Mesenchymal stem cell (in vitro differentiated cells and primary cell): Measurements from ENCODE around the gene CRYAA.

Experiments
- DNase-seq: peaks from one replicate; pipeline ENCODE4 v3.0.0-alpha.2; 2013
- H2AFZ ChIP-seq: one replicate; pipeline ENCODE4 v1.6.1; 2013; ENCODE audit warnings: low read depth, mild to moderate bottlenecking, control low read depth, inconsistent platforms, low read length, moderate library complexity
- H2AK5ac ChIP-seq: 2 replicates; pipeline ENCODE4 v1.6.1; 2013; ENCODE audit warnings: low read length, moderate library complexity, mild to moderate bottlenecking, inconsistent platforms; ENCODE audit not compliant: severe bottlenecking
- H2BK120ac ChIP-seq: one replicate; pipeline ENCODE4 v1.6.1; 2013; ENCODE audit warnings: low read depth, mild to moderate bottlenecking, inconsistent platforms, low read length, moderate library complexity
- H2BK12ac ChIP-seq, 2 experiments: one replicate each; pipeline ENCODE4 v1.6.1; 2013; ENCODE audit warnings: inconsistent platforms in 2 of 2, low read length in 2 of 2, mild to moderate bottlenecking in 2 of 2, moderate library complexity in 2 of 2, control low read depth in 1 of 2
- H2BK15ac ChIP-seq: one replicate; pipeline ENCODE4 v1.6.1; 2013; ENCODE audit warnings: mild to moderate bottlenecking, low read depth, inconsistent platforms; ENCODE audit not compliant: poor library complexity, severe bottlenecking
- H2BK5ac ChIP-seq: 2 replicates; pipeline ENCODE4 v1.6.1; 2013; ENCODE audit warnings: low read depth, mild to moderate bottlenecking, low read length, control low read depth, inconsistent platforms; ENCODE audit not compliant: poor library complexity, severe bottlenecking
- H3K14ac ChIP-seq, 2 experiments: one replicate each; pipeline ENCODE4 v1.6.1; 2013; ENCODE audit warnings: inconsistent platforms in 2 of 2, low read length in 2 of 2, control low read depth in 1 of 2, mild to moderate bottlenecking in 1 of 2, moderate library complexity in 1 of 2
- H3K18ac ChIP-seq, 2 experiments: one replicate each; pipeline ENCODE4 v1.6.1; 2013; ENCODE audit warnings: inconsistent platforms in 2 of 2, low read length in 2 of 2, control low read depth in 1 of 2, low read depth in 1 of 2, mild to moderate bottlenecking in 1 of 2
- H3K23ac ChIP-seq, 2 experiments: one replicate each; pipeline ENCODE4 v1.6.1; 2013; ENCODE audit warnings: inconsistent platforms in 2 of 2, low read length in 2 of 2, mild to moderate bottlenecking in 2 of 2, moderate library complexity in 2 of 2, control low read depth in 1 of 2
- H3K27ac ChIP-seq: 2 replicates; pipeline ENCODE4 v1.5.1; 2013; ENCODE audit warnings: mild to moderate bottlenecking, moderate library complexity, low read length, control low read depth, inconsistent platforms; ENCODE audit not compliant: poor library complexity, severe bottlenecking
- H3K27me3 ChIP-seq, 2 experiments: 2 replicates each; pipeline versions ENCODE4 v1.6.1 to v1.7.0; 2013; ENCODE audit warnings: low read length in 2 of 2, mild to moderate bottlenecking in 2 of 2, moderate library complexity in 2 of 2, control low read depth in 1 of 2, inconsistent platforms in 1 of 2; ENCODE audit not compliant: control insufficient read depth in 1 of 2, insufficient read depth in 1 of 2
- H3K36me3 ChIP-seq, 2 experiments: 2 replicates each; pipeline versions ENCODE4 v1.6.1 to v1.7.0; 2013; ENCODE audit warnings: low read length in 2 of 2, control low read depth in 1 of 2, inconsistent platforms in 1 of 2, low read depth in 1 of 2, mild to moderate bottlenecking in 1 of 2; ENCODE audit not compliant: insufficient read depth in 2 of 2, control insufficient read depth in 1 of 2
- H3K4ac ChIP-seq, 2 experiments: one replicate each; pipeline ENCODE4 v1.6.1; 2013; ENCODE audit warnings: inconsistent platforms in 2 of 2, low read length in 2 of 2, mild to moderate bottlenecking in 2 of 2, moderate library complexity in 2 of 2, control low read depth in 1 of 2, low read depth in 1 of 2
- H3K4me1 ChIP-seq: 2 replicates; pipeline ENCODE4 v1.6.1; 2013; ENCODE audit warnings: low read depth, low read length, control low read depth; ENCODE audit not compliant: control insufficient read depth, insufficient read depth
- H3K4me2 ChIP-seq: 2 replicates; pipeline ENCODE4 v1.6.1; 2013; ENCODE audit warnings: low read length, mild to moderate bottlenecking, inconsistent platforms; ENCODE audit not compliant: poor library complexity, severe bottlenecking
- H3K4me3 ChIP-seq, 2 experiments: 2 replicates each; pipeline versions ENCODE4 v1.5.1 to v1.7.0; 2013; ENCODE audit warnings: low read length in 2 of 2, mild to moderate bottlenecking in 2 of 2, control low read depth in 1 of 2, low read depth in 1 of 2; ENCODE audit not compliant: insufficient read depth in 1 of 2
- H3K79me1 ChIP-seq: replicated peaks from 2 replicates; pipeline ENCODE4 v1.6.1; 2013; ENCODE audit warnings: mild to moderate bottlenecking, control low read depth, low read length, inconsistent platforms; ENCODE audit not compliant: poor library complexity, severe bottlenecking
- H3K9ac ChIP-seq: 2 replicates; pipeline ENCODE4 v1.7.0; 2013; ENCODE audit warnings: mild to moderate bottlenecking, low read length, moderate library complexity
- H3K9me3 ChIP-seq: 2 replicates; pipeline ENCODE4 v1.7.0; 2013; ENCODE audit warnings: mild to moderate bottlenecking, low read length; ENCODE audit not compliant: control insufficient read depth
- H4K8ac ChIP-seq: one replicate; pipeline ENCODE4 v1.6.1; 2013; ENCODE audit warnings: inconsistent platforms, mild to moderate bottlenecking, low read length, moderate library complexity
- H4K91ac ChIP-seq: one replicate; pipeline ENCODE4 v1.6.1; 2013; ENCODE audit warnings: mild to moderate bottlenecking, low read length, inconsistent platforms
- WGBS: methylation state at CpG from one replicate; pipeline ENCODE4 v1.1.7; 2013; ENCODE audit warnings: mixed read lengths; 5-methylcytosine and 5-hydroxymethylcytosine counted together

CRYAA gene

DNA sequence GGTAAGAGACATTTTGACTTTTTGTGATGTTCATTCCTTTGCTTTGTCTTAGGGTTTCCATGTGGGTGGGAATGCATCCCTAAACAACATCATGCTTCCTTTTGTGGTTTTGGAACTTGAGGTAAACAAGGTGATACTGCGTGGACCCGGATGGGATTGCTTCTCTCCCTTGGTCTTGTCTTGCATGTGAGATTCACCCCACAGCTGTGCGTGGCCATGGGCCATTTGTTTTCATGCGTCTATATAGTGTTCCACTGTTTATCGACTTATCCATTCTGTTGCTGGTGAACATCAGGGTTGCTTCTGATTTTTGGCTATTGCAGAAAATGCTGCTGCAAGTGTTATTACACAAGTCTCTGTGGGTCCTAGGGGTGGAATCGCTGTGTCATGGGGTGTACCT, 21.1 kb downstream of the CRYAA start:
- Histone ChIP-seq H3K27ac (no peak overlapping the region), H3K36me3 (no peaks in the 10 kb centered on the region), H2BK12ac (no peak overlapping the region), H3K4me2 (no peak overlapping the region), H2BK5ac (no peak overlapping the region), H3K23ac (no peak overlapping the region), H3K14ac (no peak overlapping the region), H2AFZ (no peak overlapping the region), H3K9ac (no peak overlapping the region), H2BK120ac (no peak overlapping the region), H3K9me3 (no peaks in the 10 kb centered on the region), H2AK5ac (no peak overlapping the region), H4K8ac (no peak overlapping the region), H4K91ac (no peak overlapping the region), H3K4me1 (peaks cover 35% of the 10 kb centered on the region), H3K4me3 (no peak overlapping the region), H2BK15ac (no peak overlapping the region), H3K27me3 (peaks cover 0 to 28% of the 10 kb centered on the region in 2 experiments), H3K4ac (no peak overlapping the region), H3K79me1 (peaks cover 6% of the 10 kb centered on the region), H3K18ac (no peak overlapping the region)
- 94% methylated on average over 6 of the region's 6 CpGs for WGBS
- no peak for DNase-seq

DNA sequence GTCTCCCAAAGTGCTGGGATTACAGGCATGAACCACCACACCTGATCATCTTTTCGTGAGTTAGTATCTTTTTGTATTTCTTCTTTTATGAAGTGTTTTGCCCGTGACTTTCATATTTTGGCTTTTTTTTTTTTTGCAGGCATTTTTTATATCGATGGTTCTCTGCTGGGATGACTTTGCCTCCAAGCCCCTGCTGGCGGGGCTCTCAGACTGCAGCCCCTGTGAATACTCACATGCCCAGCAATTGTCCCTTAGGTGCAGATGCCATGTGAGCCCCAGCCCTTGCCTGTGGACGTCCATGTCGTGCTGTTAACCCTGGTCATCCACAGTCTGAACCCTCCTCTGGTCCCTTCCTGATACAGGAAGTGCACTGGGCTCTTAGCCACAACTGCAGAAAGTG, 21.7 kb downstream of the CRYAA start:
- Histone ChIP-seq H3K36me3 (no peaks in the 10 kb centered on the region), H3K9ac (no peak overlapping the region), H3K4me3 (no peak overlapping the region), H3K14ac (no peak overlapping the region), H2AFZ (no peak overlapping the region), H4K91ac (no peak overlapping the region), H3K4ac (no peak overlapping the region), H4K8ac (no peak overlapping the region), H3K27me3 (peaks cover 0 to 28% of the 10 kb centered on the region in 2 experiments), H2AK5ac (no peak overlapping the region), H2BK12ac (peak overlapping the region; percentile 14 to 55), H3K4me1 (peaks cover 41% of the 10 kb centered on the region), H3K27ac (no peak overlapping the region), H3K4me2 (no peak overlapping the region), H3K23ac (no peak overlapping the region), H3K18ac (no peak overlapping the region), H2BK5ac (no peak overlapping the region), H2BK120ac (no peak overlapping the region), H3K79me1 (peaks cover 6% of the 10 kb centered on the region), H3K9me3 (no peaks in the 10 kb centered on the region), H2BK15ac (no peak overlapping the region)
- WGBS: 87% methylated on average over 6 of the region's 6 CpGs
- DNase-seq: no peak

GRCh38 chr21:43190951-43191350, 22.1 kb downstream of the CRYAA start:
- Histone ChIP-seq H3K9me3 (no peaks in the 10 kb centered on the region), H3K27ac (no peak overlapping the region), H3K79me1 (peaks cover 6% of the 10 kb centered on the region), H2AK5ac (no peak overlapping the region), H4K91ac (peak overlapping the region; percentile 59), H3K4me1 (peaks cover 44% of the 10 kb centered on the region), H3K27me3 (peaks cover 0 to 28% of the 10 kb centered on the region in 2 experiments), H3K23ac (no peak overlapping the region), H3K14ac (peak overlapping the region in 1 of 2 experiments; percentile 5), H3K36me3 (no peaks in the 10 kb centered on the region), H3K4me3 (no peak overlapping the region), H2BK5ac (no peak overlapping the region), H2BK12ac (peak overlapping the region; percentile 14 to 55), H3K18ac (no peak overlapping the region), H3K4me2 (no peak overlapping the region), H2BK15ac (peak overlapping the region; percentile 26), H4K8ac (no peak overlapping the region), H2AFZ (no peak overlapping the region), H3K4ac (peak overlapping the region in 1 of 2 experiments; percentile 51), H2BK120ac (no peak overlapping the region), H3K9ac (no peak overlapping the region)
- 85% methylated on average over 7 of the region's 7 CpGs for WGBS
- DNase-seq: no peak

DNA sequence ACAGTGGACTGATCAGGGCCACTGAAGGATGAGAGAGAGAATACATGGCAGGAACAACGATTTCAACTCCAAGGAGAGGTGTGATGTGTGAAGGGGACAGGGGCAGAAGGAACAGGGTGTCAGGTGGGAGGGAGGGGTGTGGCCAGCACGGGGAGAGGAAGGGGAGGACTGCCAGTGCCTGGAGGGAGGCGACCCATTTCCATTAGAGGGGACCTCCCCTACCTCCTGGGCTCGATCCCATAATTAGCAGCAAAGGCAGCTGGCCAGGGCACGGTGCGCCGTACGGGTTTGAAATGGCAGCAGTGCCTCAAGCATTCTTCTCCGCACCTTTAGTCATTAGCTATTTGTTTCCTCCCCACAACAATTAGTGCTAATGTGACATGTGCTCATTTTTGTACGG, 22.7 kb downstream of the CRYAA start:
- H3K27me3 ChIP-seq: peaks cover 0 to 28% of the 10 kb centered on the region in 2 experiments
- no peak overlapping the region for H2BK5ac ChIP-seq
- H3K27ac ChIP-seq: no peak overlapping the region
- H3K36me3 ChIP-seq: no peaks in the 10 kb centered on the region
- 79% methylated on average over 10 of the region's 10 CpGs for WGBS
- no peak overlapping the region for H3K4me3 ChIP-seq
- H3K79me1 ChIP-seq: peaks cover 6% of the 10 kb centered on the region
- H4K8ac ChIP-seq: no peak overlapping the region
- DNase-seq: no peak
- no peak overlapping the region for H3K4ac ChIP-seq
- peak overlapping the region; percentile 42 for H2AK5ac ChIP-seq
- peaks cover 44% of the 10 kb centered on the region for H3K4me1 ChIP-seq
- no peak overlapping the region for H3K23ac ChIP-seq
- peak overlapping the region in 1 of 2 experiments; percentile 45 for H2BK12ac ChIP-seq
- no peak overlapping the region for H3K4me2 ChIP-seq
- H4K91ac ChIP-seq: peak overlapping the region; percentile 79
- H2BK15ac ChIP-seq: no peak overlapping the region
- no peak overlapping the region for H2BK120ac ChIP-seq
- H3K18ac ChIP-seq: no peak overlapping the region
- H3K9ac ChIP-seq: no peak overlapping the region
- H2AFZ ChIP-seq: no peak overlapping the region
- H3K9me3 ChIP-seq: no peaks in the 10 kb centered on the region
- peak overlapping the region in 1 of 2 experiments; percentile 19 for H3K14ac ChIP-seq
